ENCODE results near the gene TPX2.

TPX2 gene

DNA sequence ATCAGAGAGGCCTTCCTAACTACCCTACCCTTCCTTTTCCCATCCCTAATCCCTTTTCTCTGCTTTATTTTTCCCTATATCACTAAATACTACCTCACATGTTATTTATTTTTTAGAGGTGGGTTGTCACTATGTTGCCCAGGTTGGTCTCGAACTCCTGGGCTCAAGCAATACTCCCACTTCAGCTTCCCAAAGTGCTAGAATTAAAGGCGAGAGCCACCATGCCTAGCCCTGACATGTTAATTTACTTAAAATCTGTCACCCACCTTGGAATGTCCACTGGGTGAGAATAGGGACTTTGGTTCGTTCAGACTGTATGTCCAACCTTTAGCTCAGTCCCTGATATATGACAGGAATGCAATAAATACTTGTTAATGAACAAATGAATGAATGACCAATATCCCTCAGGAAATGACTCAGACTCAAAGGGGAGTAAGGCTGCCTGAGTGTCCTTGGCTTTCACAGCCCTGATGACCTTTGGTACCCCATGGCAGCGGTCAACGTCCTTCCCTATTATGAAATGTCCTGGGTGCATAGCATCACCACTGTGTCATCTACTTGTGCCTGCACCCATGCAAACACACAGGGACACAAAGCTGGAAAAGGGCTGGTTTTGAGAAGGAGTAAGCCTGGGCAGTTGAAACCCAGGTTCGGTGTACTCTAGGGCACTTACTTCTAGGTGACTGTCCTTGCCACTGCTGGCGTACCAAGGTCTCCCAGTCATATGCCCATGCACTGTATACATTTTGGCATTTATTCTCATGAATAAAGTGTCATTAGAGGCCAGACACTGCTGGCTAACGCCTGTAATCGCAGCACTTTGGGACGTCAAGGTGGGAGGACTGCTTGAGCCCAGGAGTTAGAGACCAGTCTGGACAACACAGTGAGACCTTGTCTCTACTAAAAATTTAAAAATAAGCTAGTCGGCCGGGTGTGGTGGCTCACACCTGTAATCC is 43.0 kb upstream of the TPX2 start:
- no peak for DNase-seq (ENCODE audit: low spot score)
- TF ChIP-seq, protein P1, sequence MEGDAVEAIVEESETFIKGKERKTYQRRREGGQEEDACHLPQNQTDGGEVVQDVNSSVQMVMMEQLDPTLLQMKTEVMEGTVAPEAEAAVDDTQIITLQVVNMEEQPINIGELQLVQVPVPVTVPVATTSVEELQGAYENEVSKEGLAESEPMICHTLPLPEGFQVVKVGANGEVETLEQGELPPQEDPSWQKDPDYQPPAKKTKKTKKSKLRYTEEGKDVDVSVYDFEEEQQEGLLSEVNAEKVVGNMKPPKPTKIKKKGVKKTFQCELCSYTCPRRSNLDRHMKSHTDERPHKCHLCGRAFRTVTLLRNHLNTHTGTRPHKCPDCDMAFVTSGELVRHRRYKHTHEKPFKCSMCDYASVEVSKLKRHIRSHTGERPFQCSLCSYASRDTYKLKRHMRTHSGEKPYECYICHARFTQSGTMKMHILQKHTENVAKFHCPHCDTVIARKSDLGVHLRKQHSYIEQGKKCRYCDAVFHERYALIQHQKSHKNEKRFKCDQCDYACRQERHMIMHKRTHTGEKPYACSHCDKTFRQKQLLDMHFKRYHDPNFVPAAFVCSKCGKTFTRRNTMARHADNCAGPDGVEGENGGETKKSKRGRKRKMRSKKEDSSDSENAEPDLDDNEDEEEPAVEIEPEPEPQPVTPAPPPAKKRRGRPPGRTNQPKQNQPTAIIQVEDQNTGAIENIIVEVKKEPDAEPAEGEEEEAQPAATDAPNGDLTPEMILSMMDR (IDR thresholded peaks at IDR 0.05; ENCODE audit: extremely low read depth, missing control alignments), result no peak

DNA sequence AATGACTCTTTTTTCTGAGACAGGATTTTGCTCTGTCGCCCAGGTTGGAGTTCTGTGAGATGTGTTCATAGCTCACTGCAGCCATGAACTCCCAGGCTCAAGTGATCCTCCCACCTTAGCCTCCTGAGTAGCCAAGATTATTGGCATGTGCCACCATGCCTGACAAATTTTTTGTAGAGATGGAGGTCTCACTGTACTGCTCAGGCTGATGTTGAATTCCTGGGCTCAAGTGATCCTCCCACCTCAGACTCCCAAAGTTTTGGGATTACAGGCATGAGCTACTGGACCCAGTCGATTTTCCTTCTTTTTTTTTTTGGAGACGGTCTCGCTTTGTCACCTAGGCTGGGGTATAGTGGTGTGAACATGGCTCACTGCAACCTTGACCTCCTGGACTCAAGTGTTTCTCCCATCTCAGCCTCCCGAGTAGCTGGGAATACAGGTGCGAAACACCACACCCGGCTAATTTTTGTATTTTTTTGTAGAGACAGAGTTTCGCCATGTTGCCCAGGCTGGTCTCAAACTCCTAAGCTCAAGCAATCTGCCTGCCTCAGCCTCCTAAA is 40.8 kb upstream of the TPX2 start:
- TF ChIP-seq, protein P1 (IDR thresholded peaks at IDR 0.05; ENCODE audit: extremely low read depth, missing control alignments), result no peak

DNA sequence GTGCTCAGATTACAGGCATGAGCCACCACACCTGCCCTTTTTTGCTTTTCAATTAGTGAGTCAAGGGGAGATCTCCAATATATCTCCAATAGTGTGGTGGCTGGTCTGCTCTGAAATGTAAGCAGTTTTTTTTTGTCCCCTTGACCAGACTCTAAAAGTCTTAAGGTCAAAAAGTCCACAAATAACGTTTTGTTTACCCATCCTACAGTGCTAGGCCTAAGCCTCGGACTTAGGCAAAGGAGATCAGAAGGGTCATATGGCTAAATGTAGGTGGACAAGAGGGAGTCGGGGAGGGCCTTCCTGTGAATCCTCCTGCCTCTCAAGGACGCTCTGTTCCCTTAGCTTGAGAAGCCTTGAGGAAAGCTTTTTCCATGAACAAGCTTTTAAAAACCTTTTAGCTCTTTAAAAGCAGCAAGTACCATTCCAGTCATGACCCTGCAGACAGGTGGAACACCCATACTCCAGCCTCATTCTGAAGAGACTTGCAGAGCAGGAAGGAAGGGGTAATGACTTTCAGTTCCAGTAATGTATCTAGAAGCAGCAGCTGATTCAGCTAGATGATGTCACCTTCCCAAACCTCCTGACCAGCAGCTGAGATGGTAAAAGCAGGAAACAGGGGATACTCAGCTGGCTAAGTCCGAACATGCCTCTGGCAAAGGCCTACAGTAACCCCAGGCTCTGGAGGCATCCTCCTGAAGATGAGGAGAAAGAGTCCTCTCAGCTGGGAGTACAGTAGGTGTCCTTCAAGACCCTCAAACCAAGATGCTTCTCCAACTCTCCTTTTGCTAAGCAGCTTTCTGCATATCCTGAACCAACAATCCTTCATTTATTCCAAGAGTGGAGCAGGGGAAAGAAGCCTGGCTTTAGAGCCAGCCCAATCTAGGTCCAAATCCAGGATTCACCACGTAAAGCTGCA is 40.0 kb upstream of the TPX2 start:
- TF ChIP-seq, protein P1 (IDR thresholded peaks at IDR 0.05; ENCODE audit: extremely low read depth, missing control alignments), result no peak
- DNase-seq (ENCODE audit: low spot score), result peak; percentile 70

More for the DNA sequence above, 40.8 kb upstream of the TPX2 start:
- DNase-seq (ENCODE audit: low spot score), result no peak

DNA sequence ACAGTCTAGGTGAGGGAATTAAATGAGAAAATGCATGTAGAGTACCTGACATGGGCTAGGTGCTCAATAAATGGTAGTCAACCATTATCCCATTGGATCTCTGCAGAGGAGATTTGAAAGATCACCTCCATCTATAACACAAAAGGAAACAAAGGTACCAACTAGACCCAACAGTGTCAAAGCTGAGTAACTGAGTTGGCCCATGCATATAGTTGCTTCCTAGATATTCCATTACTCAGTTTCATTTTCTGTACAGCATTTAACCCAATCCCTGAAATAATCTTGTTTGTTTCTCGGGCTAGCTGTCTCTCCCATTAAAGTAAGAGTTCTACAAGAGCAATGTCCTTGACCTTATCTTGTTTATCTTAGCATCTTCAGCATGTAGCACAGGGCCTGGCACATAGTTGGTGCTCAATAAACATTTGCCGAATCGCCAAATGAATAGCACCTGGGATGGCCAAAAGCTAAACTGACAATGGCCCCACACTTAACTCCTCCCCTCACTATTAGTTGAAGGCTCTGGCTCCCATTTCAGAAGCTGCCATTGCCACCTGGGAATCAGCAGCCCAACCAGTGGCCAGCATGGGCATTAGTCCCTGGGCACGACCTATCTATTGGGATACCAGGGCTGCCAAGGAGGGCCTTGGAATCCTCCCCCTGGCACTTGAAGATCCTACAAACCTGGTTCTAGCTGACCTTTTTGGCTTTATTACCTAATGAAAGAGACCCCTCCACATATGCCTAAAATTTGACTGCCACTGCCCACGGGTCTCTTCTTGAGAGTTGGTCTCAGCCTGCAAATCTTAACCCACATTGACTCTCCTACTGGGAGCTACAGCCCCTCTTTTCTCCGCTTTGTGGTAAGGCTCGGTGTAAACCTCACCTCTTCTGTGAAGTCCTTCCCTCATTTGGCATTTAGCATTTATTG is 39.0 kb upstream of the TPX2 start:
- TF ChIP-seq, protein P1 (IDR thresholded peaks at IDR 0.05; ENCODE audit: extremely low read depth, missing control alignments), result no peak
- DNase-seq (ENCODE audit: low spot score), result no peak

DNA sequence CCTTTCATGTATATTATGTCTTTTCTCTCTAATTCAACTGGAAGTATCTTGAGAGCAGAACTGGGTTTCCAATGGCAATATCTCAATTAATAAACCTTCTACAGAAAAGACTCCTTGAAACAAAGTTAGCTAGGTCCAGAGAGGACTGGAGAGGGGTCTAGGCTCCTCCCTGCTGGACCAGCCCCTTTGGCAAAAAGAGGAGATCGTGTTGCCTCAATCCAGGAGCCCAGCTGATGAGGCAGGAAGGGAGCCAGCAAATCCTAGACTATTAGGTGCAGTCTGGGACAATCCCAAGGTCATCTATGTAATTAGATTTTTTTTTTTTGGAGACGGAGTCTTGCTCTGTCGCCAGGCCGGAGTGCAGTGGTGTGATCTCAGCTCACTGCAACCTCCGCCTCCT is 38.3 kb upstream of the TPX2 start:
- DNase-seq (ENCODE audit: low spot score), result no peak
- TF ChIP-seq, protein P1 (IDR thresholded peaks at IDR 0.05; ENCODE audit: extremely low read depth, missing control alignments), result no peak

DNA sequence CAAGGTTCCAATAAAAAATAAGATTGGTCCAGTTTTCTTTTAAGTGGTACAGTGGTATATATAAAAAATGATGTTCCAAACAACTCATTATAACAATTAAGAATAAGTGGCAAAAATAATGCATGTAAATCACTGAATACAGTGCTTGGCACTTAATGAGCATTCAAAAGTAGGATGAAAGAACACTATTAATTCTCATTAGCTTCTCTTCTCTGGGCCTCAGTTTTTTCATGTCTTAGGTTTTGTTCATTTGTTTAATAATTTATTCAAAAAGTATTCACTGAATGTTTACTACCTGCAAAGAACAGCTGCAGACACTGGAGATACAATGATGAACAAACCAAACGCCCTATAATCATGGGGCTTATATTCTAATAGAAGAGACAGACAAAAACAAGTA is 37.5 kb upstream of the TPX2 start:
- TF ChIP-seq, protein P1 (IDR thresholded peaks at IDR 0.05; ENCODE audit: extremely low read depth, missing control alignments), result no peak

More for the DNA sequence above, 37.5 kb upstream of the TPX2 start:
- no peak for DNase-seq (ENCODE audit: low spot score)

Measured in GM20000 (cell line).